Activated T-cell treated with anti-CD3 and anti-CD28 coated beads, Interleukin-2, amount 50 U/mL, for 72 hours (primary cell): Measurements from ENCODE around the gene RPLP1. TPM values are rescaled to one million over a fixed set of nuclear protein-coding genes. Genes with fewer than 3 reads are reported as not detected.

ENCODE experiments used
- ATAC-seq, 2 donors: fragments of 150-1000 bp; cut with Tn5 transposase; replicated peaks in 1 of 2; 2 replicates each; pipeline ENCODE4 v1.10.0; 2021; ENCODE audit warnings: moderate library complexity in 2 of 2, mild to moderate bottlenecking in 1 of 2
- DNase-seq, 2 donors: peaks; one replicate each; pipeline ENCODE4 v3.0.0; 2021 to 2022; ENCODE audit warnings: mixed read lengths in 1 of 2
- H3K27ac Mint-ChIP-seq: one replicate; pipeline ENCODE4 v1.8.0; 2022; ENCODE audit warnings: mild to moderate bottlenecking, moderate library complexity, mixed read lengths
- H3K27me3 Mint-ChIP-seq: one replicate; pipeline ENCODE4 v1.8.0; 2022; ENCODE audit warnings: low read depth, mixed read lengths
- H3K36me3 Mint-ChIP-seq, 2 donors: one replicate each; pipeline ENCODE4 v1.8.0; 2022; ENCODE audit warnings: mixed read lengths in 2 of 2, mild to moderate bottlenecking in 1 of 2; ENCODE audit not compliant: insufficient read depth in 2 of 2
- H3K4me1 Mint-ChIP-seq: one replicate; pipeline ENCODE4 v1.8.0; 2022; ENCODE audit warnings: low read depth, mixed read lengths
- H3K4me3 Mint-ChIP-seq, 2 donors: one replicate each; pipeline ENCODE4 v1.8.0; 2022; ENCODE audit warnings: mild to moderate bottlenecking in 2 of 2, mixed read lengths in 2 of 2, moderate library complexity in 2 of 2
- H3K9me3 Mint-ChIP-seq, 2 donors: one replicate each; pipeline ENCODE4 v1.8.0; 2022; ENCODE audit warnings: mixed read lengths in 2 of 2
- total RNA-seq, 2 donors: library from RNA; stranded (reverse); gene quantifications; one replicate each; pipeline ENCODE4 v1.2.3, GENCODE V29; 2022

Gene RPLP1
- total RNA-seq: 1,000 to 10,000 TPM; 2,514 to 2,771 TPM

DNA sequence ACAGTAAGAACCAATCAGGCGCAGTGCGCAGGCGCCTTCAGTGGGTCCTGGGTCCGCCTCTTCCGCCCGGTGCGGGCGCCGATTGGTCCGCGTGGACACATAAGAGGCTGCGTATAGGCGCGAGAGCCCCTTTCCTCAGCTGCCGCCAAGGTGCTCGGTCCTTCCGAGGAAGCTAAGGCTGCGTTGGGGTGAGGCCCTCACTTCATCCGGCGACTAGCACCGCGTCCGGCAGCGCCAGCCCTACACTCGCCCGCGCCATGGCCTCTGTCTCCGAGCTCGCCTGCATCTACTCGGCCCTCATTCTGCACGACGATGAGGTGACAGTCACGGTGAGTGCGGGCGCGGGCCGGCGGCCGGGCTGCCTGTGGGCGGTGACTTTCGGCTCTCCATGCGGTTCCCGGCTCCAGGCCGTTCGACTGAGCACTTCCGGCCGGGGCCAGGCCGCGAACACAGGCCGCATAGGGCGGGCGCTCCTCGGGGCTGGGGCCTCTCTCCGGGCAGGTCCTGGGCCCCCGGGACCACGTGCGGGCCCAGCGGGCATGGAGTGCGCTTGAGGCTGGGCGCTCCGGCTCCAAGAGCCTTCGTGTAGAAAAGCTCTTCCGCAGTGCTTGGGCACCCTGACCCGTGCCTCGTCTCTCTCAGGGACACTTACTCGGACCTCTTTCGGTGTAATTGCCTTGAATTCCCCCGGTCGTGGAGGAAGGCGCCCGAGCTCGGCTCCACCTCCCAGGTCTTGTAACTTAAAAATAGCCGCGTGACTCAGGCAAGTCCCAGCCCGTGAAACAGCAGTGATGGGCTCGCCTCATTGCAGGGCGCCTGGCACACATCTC, at the start of gene RPLP1:
Gene RPLP1, plus strand, starts transcription at position 127 of the 830 bp plus-strand sequence. Its CDS starts 131 bp downstream, at position 258.
- H3K27me3 Mint-ChIP-seq: no peaks in the 10 kb centered on the region
- H3K9me3 Mint-ChIP-seq: no peaks in the 10 kb centered on the region
- H3K4me3 Mint-ChIP-seq: peak within 1 kb of the TSS; percentile 92 to 97
- peak within 1 kb of the TSS; percentile 95 for H3K27ac Mint-ChIP-seq
- peaks cover 35% of the 10 kb centered on the region for H3K4me1 Mint-ChIP-seq
- H3K36me3 Mint-ChIP-seq: peaks cover 14 to 30% of the 10 kb centered on the region in 2 donors
- peak; percentile 87 to 89 for ATAC-seq
- peak; percentile 93 to 95 for DNase-seq

DNA sequence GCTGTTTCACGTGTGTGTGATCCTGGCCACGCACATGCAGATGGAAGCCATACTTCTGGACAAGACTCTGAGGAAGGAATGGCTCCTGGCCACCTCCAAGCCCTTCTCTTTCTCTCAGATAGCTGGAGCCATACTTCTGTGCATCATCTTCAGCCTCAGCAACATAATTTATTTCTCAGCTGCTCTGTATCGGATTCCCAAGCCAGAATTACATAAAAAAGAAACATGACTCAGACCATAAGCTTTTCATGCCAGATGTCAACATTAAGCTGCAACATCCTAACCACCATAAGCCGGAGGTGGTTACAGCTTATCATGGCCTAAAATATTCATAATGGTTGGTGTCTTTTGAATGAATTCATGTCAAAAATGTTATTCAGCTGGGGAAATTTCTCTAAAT, 49.0 kb upstream of the RPLP1 start:
- no peak overlapping the region for H3K4me3 Mint-ChIP-seq
- peaks cover 13% of the 10 kb centered on the region for H3K4me1 Mint-ChIP-seq
- H3K36me3 Mint-ChIP-seq: no peaks in the 10 kb centered on the region
- no peak overlapping the region for H3K27ac Mint-ChIP-seq
- DNase-seq (no peak), ATAC-seq (no peak)
- no peaks in the 10 kb centered on the region for H3K27me3 Mint-ChIP-seq
- no peaks in the 10 kb centered on the region for H3K9me3 Mint-ChIP-seq

DNA sequence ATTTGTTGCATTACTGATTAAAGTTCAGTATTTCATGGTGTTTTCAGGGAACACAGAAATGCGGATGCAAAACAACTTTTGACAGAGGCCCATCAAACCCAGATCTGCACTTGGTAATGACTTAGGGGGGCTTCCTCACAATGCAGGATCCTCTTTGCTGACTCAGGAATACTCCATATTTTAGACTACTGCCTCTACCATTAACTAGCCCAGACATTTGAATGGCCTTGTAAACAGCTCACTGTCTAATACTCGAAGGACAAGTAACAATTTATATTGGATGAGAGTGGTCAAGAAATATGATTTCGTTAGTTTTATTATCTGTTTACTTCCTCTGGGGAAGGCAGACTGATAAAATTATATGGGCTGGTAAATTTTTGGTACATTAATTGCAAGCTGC, 47.5 kb upstream of the RPLP1 start:
- Mint-ChIP-seq H3K36me3 (no peaks in the 10 kb centered on the region), H3K9me3 (no peaks in the 10 kb centered on the region), H3K27me3 (no peaks in the 10 kb centered on the region), H3K4me1 (peaks cover 13% of the 10 kb centered on the region), H3K4me3 (no peak overlapping the region), H3K27ac (no peak overlapping the region)
- DNase-seq: no peak
- ATAC-seq: no peak

DNA sequence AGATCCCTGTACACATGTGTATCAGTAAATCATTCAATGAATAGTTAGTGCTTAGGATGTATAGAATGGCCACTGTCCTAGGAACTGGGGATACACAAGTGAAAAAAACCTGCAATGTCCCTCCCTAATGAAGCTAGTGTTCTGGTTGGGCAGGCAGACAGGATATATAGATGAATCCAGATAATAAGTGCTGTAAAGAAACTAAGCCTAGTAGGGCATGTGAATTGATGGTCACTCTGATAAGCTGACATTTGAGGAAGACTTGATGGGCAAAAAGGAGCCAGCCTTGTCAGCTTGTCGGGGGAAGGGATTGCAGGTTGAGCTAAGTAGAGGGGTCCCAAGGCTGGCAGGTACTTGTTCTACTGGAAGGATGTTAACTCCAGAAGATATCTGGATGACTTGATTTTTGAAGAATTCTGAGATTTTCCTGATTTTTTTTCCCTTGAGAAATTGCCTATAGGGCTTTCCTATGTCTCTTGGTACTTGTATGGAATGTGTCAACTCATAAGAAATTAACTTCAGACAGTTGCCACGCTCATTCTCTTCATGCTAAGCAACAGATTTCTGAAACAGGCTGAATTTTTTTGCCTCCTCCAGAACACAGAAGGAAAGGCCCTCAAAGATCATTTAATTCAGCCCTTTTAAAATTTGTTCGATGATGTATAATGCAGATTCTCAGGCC, 44.8 kb upstream of the RPLP1 start:
- no peaks in the 10 kb centered on the region for H3K27me3 Mint-ChIP-seq
- no peak overlapping the region for H3K4me3 Mint-ChIP-seq
- no peaks in the 10 kb centered on the region for H3K9me3 Mint-ChIP-seq
- DNase-seq (no peak), ATAC-seq (no peak)
- H3K4me1 Mint-ChIP-seq: peaks cover 2% of the 10 kb centered on the region
- no peaks in the 10 kb centered on the region for H3K36me3 Mint-ChIP-seq
- no peak overlapping the region for H3K27ac Mint-ChIP-seq

DNA sequence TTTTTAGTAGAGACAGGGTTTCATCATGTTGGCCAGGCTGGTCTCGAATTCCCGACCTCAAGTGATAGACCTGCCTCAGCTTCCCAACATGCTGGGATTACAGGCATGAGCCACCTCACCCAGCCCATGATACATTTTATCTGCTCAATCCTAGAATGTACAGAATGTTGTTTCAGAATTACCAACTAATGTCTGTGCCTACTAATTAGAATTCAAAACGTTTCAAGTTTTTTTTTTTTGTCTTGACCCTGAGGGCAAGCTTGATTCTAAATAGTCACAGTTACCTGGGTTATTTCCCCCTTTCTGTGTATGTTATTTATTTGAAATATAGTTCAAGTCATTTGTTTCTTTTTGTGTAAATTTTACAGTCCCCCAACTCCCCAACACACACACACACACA, 43.8 kb upstream of the RPLP1 start:
- H3K4me3 Mint-ChIP-seq: no peak overlapping the region
- H3K27me3 Mint-ChIP-seq: no peaks in the 10 kb centered on the region
- ATAC-seq (no peak), DNase-seq (no peak)
- peaks cover 11% of the 10 kb centered on the region for H3K4me1 Mint-ChIP-seq
- H3K36me3 Mint-ChIP-seq: no peaks in the 10 kb centered on the region
- H3K9me3 Mint-ChIP-seq: no peaks in the 10 kb centered on the region
- no peak overlapping the region for H3K27ac Mint-ChIP-seq

DNA sequence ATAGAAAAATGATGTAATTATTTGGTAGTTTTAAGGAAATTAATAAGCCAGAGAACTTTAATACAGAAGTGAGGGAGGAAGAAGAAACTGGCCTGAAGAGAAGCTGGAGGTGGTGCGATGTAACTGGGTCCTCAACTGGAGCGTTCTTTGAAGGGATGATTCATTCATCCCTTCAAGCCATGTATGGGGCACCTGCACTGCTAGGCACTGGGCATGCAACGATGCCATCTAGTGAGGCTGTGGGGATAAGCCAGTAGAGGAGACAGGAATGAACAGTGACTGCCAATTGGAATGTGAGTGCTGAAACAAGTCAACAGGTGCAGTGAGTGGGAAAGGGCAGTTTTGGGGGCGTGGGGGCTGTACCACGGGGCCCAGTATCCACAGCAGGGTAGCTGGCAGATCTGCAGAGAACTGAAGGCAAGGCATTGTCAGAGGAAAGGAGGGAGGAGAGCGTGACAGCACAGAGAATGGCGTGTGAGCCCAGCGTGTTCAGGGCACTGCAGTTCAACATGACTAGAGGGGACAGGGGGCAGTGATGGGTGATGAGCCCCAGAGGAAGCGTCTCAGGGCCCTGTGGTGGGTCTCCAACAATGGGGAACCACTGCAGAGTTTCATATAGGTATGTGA, 42.3 kb upstream of the RPLP1 start:
- Mint-ChIP-seq H3K9me3 (no peaks in the 10 kb centered on the region), H3K36me3 (peaks cover 2 to 3% of the 10 kb centered on the region in 2 donors), H3K27ac (no peak overlapping the region), H3K27me3 (no peaks in the 10 kb centered on the region), H3K4me1 (peaks cover 21% of the 10 kb centered on the region), H3K4me3 (no peak overlapping the region)
- peak; percentile 39 to 57 for ATAC-seq
- peak; percentile 19 to 57 for DNase-seq

DNA sequence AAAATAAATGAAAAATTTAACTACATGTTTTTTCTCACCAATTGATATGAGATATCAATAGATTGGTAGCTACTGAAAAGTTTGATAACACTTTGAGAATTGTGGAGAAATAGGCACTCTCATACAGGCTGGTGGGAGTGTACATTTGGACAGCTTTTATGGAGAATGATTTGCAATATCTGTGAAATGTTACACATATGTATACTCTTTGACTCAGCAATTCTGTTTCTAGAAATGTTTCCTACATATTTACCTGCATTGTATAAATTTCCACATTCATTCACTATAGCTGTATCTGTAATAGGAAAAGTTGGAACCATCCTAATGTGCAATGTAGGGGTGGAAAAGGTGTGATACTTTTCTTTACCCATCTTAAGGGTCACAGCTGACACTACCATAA, 40.3 kb upstream of the RPLP1 start:
- ATAC-seq: no peak
- no peaks in the 10 kb centered on the region for H3K9me3 Mint-ChIP-seq

DNA sequence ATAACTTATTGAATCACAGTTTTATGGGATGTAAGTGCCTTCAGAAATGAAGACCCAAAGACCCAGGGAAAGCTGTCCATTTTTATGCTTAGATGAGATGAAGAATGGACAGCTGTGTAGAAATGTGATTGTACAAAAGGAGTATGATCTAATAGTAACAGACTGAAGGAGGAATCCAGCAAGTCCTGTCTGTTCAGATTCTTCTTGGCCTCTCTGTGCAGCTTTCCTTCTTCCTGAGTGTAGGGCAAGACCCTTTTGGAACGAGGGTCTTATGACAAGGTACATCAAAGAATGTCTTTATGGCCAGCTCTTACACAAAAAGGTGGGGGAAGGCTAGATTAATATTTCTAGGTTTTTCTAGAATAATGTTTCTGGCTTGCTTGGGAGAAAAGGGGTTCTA, 39.9 kb upstream of the RPLP1 start:
- Mint-ChIP-seq H3K27ac (no peak overlapping the region), H3K36me3 (peaks cover 2 to 15% of the 10 kb centered on the region in 2 donors), H3K4me3 (no peak overlapping the region), H3K9me3 (no peaks in the 10 kb centered on the region), H3K27me3 (no peaks in the 10 kb centered on the region), H3K4me1 (peaks cover 28% of the 10 kb centered on the region)
- ATAC-seq (no peak), DNase-seq (no peak)

More for the DNA sequence above, 40.3 kb upstream of the RPLP1 start:
- no peak for DNase-seq
- Mint-ChIP-seq H3K36me3 (peaks cover 2 to 12% of the 10 kb centered on the region in 2 donors), H3K4me3 (no peak overlapping the region), H3K27ac (no peak overlapping the region), H3K4me1 (peaks cover 28% of the 10 kb centered on the region), H3K27me3 (no peaks in the 10 kb centered on the region)

DNA sequence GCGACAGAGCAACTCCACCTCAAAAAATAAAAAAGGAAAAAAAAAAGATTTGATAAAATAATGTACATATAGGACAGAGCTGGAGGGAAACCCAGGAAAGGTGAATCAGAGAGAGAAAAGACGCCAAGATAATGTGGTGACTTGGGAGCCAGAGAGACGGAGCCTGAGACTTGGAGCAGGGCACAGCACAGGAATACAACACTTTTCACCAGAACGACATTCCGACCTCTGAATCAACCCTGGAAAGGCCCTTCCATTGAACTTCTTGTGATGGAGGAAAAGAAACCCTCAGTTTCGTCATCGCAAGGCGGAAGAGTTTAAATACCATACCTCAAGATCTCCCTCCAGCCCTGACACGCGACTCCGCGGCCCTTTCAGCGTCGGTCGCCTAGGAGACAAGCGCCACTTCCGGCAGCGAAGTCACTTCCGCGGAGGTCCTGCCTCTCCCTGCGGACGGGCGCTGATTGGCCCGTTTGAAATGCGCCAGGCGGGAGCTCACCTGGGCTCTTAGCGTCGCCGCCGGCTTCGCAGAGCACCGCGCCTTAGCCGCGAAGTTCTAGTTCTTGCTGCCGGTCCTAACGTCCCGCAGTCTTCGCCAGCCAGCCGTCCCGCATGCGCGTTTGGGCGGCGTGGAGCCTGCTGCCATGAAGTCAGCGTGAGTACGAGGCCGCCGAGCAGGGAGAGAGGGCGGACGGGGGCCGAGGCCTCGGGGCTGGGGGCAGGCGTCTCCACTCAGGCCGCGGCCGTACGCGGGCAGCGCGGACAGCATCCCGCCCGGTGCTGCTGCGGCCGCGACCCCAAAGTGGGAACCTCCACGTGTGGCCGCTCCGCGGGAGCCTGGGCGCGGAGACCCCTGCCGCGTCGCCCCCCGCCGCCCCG, 38.6 kb upstream of the RPLP1 start, which contains the start of gene KIF23:
Gene KIF23, plus strand, starts transcription at position 528 of the 879 bp plus-strand sequence. Its CDS starts 117 bp downstream, at position 645.
- peak; percentile 97 to 98 for ATAC-seq
- Mint-ChIP-seq H3K4me3 (peak within 1 kb of the TSS; percentile 89 to 92), H3K27me3 (peaks cover 6% of the 10 kb centered on the region), H3K9me3 (no peaks in the 10 kb centered on the region), H3K36me3 (peaks cover 7 to 26% of the 10 kb centered on the region in 2 donors), H3K27ac (peak within 1 kb of the TSS; percentile 36), H3K4me1 (peaks cover 34% of the 10 kb centered on the region)
- DNase-seq: peak; percentile 92 to 94

DNA sequence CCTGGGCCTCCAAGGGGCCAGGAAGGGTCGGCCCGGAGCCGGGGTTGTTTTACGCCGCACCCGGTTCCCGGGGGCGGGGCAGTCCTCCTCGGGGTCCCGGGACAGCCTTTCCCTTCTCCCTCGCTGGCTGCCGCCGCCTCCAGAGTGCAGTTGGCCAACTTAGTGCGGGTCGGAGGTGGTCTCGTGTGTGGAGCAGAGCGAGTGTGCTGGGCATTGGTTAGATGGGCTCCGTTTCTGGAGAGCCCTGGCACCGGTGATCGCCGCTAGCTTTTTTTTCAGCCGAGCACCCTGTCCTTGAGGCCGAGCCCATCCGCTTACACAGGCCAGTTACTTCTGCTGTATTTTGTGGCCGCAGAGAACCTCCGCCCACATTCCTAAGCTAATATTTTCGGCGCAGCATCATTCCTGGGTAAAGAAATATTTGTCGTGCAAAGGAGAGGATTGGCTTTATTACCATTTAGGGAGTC, 37.9 kb upstream of the RPLP1 start:
- DNase-seq (peak; percentile 21 to 29), ATAC-seq (peak; percentile 8 to 26)
- H3K4me3 Mint-ChIP-seq: peak overlapping the region; percentile 89 to 92
- H3K4me1 Mint-ChIP-seq: peaks cover 34% of the 10 kb centered on the region
- H3K36me3 Mint-ChIP-seq: peaks cover 11 to 32% of the 10 kb centered on the region in 2 donors
- no peak overlapping the region for H3K27ac Mint-ChIP-seq
- no peaks in the 10 kb centered on the region for H3K9me3 Mint-ChIP-seq
- H3K27me3 Mint-ChIP-seq: peaks cover 6% of the 10 kb centered on the region

DNA sequence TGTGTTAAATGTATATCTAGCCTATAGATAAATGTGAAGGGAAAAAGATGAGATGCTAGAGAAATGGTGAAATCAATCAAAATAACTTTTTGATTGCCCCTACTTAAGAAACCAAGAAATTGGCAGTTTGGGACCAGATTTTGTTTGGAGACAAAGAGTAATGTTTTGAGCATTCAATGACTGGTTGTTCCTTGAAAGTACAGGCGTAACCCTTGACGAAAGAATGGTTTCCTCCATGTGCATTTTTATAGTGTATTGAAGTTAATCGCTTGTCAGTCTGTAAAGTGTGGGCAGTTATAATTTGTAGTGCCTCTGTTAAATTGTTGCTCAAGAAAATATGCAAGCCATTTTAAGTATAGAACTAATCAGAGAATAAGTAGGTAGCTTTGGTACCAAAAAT, 37.2 kb upstream of the RPLP1 start:
- Mint-ChIP-seq H3K4me1 (peaks cover 34% of the 10 kb centered on the region), H3K4me3 (peak overlapping the region; percentile 89 to 92), H3K36me3 (peaks cover 11 to 35% of the 10 kb centered on the region in 2 donors), H3K9me3 (no peaks in the 10 kb centered on the region), H3K27ac (no peak overlapping the region), H3K27me3 (peaks cover 6% of the 10 kb centered on the region)
- ATAC-seq (no peak), DNase-seq (no peak)

DNA sequence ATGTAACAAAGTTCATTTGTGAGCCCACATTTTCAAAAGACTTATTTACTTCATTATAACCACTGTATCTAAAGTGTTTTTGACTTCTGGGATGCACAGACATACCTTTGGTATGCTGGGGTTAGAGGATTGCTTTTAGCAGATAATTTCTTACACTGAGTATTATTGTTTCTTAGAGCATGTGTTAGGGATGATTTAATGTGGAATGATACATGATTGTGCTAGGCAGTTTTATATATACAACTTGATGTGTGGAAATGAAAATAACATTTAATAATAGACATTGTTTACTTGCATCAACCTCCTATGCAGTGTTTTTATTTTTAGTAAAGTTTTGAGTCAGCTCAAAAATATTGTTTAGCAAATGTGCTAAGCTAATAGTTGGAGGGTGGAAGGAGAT, 35.0 kb upstream of the RPLP1 start:
- no peaks in the 10 kb centered on the region for H3K9me3 Mint-ChIP-seq
- peaks cover 34% of the 10 kb centered on the region for H3K4me1 Mint-ChIP-seq
- H3K36me3 Mint-ChIP-seq: peaks cover 12 to 49% of the 10 kb centered on the region in 2 donors
- no peak for ATAC-seq
- no peak for DNase-seq
- H3K27me3 Mint-ChIP-seq: peaks cover 6% of the 10 kb centered on the region
- no peak overlapping the region for H3K27ac Mint-ChIP-seq
- no peak overlapping the region for H3K4me3 Mint-ChIP-seq
